ENCODE data around the gene DSE.

- TF ChIP-seq POLR2A (IDR thresholded peaks at IDR 0.05; ENCODE audit: borderline replicate concordance, extremely low read depth, insufficient read depth, insufficient read length) (no peak), EZH2phosphoT487 (IDR thresholded peaks at IDR 0.05; ENCODE audit: borderline replicate concordance) (no peak), JUND (IDR thresholded peaks at IDR 0.05) (no peak), EZH2 (IDR thresholded peaks at IDR 0.05) (no peak), POLR2AphosphoS5 (IDR thresholded peaks at IDR 0.05; ENCODE audit: low read depth, low read length) (no peak), TCF7L2 (IDR thresholded peaks at IDR 0.05; ENCODE audit: borderline replicate concordance, extremely low read depth, insufficient read depth, insufficient read length) (no peak), ZBTB33 (IDR thresholded peaks at IDR 0.05; ENCODE audit: extremely low read depth, insufficient replicate concordance, low read length) (no peak), REST (IDR thresholded peaks at IDR 0.05; ENCODE audit: low read depth) (no peak), FOSL1 (IDR thresholded peaks at IDR 0.05; ENCODE audit: low read depth) (no peak), MAX (IDR thresholded peaks at IDR 0.05) (no peak), SIN3A (IDR thresholded peaks at IDR 0.05; ENCODE audit: low read depth) (no peak), ELF1 (IDR thresholded peaks at IDR 0.05; ENCODE audit: borderline replicate concordance, low read depth) (no peak)
- TF ChIP-seq, protein P1, sequence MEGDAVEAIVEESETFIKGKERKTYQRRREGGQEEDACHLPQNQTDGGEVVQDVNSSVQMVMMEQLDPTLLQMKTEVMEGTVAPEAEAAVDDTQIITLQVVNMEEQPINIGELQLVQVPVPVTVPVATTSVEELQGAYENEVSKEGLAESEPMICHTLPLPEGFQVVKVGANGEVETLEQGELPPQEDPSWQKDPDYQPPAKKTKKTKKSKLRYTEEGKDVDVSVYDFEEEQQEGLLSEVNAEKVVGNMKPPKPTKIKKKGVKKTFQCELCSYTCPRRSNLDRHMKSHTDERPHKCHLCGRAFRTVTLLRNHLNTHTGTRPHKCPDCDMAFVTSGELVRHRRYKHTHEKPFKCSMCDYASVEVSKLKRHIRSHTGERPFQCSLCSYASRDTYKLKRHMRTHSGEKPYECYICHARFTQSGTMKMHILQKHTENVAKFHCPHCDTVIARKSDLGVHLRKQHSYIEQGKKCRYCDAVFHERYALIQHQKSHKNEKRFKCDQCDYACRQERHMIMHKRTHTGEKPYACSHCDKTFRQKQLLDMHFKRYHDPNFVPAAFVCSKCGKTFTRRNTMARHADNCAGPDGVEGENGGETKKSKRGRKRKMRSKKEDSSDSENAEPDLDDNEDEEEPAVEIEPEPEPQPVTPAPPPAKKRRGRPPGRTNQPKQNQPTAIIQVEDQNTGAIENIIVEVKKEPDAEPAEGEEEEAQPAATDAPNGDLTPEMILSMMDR (IDR thresholded peaks at IDR 0.05 in 2 of 3, conservative IDR thresholded peaks at IDR 0.05 in 1 of 3; ENCODE audit: borderline replicate concordance in 1 of 3, insufficient read depth in 1 of 3, low read depth in 2 of 3, low read length in 2 of 3): no peak
- TF ChIP-seq, protein P2, sequence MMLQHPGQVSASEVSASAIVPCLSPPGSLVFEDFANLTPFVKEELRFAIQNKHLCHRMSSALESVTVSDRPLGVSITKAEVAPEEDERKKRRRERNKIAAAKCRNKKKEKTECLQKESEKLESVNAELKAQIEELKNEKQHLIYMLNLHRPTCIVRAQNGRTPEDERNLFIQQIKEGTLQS (IDR thresholded peaks at IDR 0.05): no peak
These were observed 91.5 kb downstream of the DSE start for GRCh38 chr6:116461932-116462885.
